NB4 (cell line): ENCODE measurements around the gene PCDHA10.
"Not testable (repeated sequence)": the region's sequence is repeated elsewhere in the genome, so short reads cannot be mapped to it uniquely, and the experiment has no call there.

Source experiments
- CTCF ChIP-seq: IDR thresholded peaks from one replicate; pipeline ENCODE4 v1.5.1; 2012; ENCODE audit warnings: low read depth, low read length
- MYC ChIP-seq: IDR thresholded peaks from 2 replicates; pipeline ENCODE4 v1.6.1; 2011; ENCODE audit warnings: low read depth, low read length
- POLR2A ChIP-seq: IDR thresholded peaks from 2 replicates; pipeline ENCODE4 v1.6.1; 2011; ENCODE audit warnings: mild to moderate bottlenecking; ENCODE audit not compliant: insufficient read length; ENCODE audit errors: extremely low read depth

GRCh38 chr5:140849831-140850634 lies 5.7 kb upstream of the PCDHA10 start:
- TF ChIP-seq CTCF, POLR2A, MYC: not testable (repeated sequence)
